A549 treated with GW870086 at 1 μM for 4 hours (cell line): ENCODE results near the gene NOP58. TPM values are rescaled to one million over a fixed set of nuclear protein-coding genes. Genes with fewer than 3 reads are reported as not detected.

Source experiments
- total RNA-seq: library from RNA; stranded (reverse); fragments of 200-300 nt; extraction: Qiagen RNA extraction; gene quantifications from 5 replicates; pipeline ENCODE4 v1.2.3, GENCODE V29; 2022; ENCODE audit warnings: low read depth

NOP58 gene
- total RNA-seq = 116 to 132 TPM (median 121 TPM) in 5 replicates

DNA sequence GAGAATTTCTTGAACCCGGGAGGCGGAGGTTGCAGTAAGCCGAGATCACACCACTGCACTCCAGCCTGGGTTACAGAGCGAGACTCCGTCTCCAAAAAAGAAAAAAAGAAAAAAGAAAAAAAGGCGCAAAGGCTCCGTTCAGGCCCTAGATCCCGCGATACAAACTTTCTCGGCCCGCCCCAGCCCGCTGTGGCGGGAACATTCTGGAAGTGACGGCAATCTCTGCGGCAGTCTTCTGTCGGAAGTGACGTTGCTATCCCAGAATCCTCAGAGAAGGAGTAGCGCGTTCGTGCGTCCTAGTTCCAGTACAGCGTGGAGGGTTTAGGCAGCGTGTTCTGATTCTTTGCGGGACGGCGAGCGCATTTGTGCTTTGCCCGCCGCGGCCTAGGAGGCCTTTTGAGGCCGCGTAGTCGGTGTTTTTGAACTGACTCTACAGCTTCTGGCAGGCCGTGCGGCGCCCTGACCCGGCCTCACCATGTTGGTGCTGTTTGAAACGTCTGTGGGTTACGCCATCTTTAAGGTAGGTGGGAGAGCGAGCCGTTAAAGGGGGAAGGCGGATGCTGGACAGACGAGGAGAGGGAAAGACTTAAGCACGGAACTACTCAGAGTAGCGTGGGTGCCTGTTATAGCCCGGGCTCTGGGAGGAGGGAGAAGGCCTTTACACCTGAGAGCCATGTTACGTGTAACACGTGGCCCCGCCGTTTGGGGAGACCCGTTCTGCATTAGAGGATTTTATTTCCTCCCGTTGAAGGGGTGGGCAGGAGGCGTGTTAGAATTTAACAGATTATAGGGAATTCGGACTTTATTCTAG, at the start of gene NOP58:
Gene NOP58, plus strand, starts transcription at position 297 of the 811 bp plus-strand sequence. Its CDS starts 179 bp downstream, at position 476.

GRCh38 chr2:202238234-202239197, 27.0 kb upstream of the NOP58 start, which contains the start of gene SUMO1:
SUMO1 (minus strand) TSS chr2:202238597; CDS start chr2:202238451, 146 bp downstream.

Other genes starting within 250 kb of the NOP58 start
- 5.5 to 7.3 TPM (median 6.6 TPM) in 5 replicates for gene FZD7, start 231.9 kb upstream of the NOP58 start, total RNA-seq
- gene KIAA2012, start 192.5 kb upstream of the NOP58 start, total RNA-seq = not detected in 5 replicates
- 127 to 160 TPM (median 146 TPM) in 5 replicates for gene SUMO1, start 27.2 kb upstream of the NOP58 start, total RNA-seq
- gene BMPR2, start 110.6 kb downstream of the NOP58 start, total RNA-seq = 9.0 to 15.0 TPM (median 13.7 TPM) in 5 replicates